GM12878 (cell line): ENCODE data around the gene ACTR1A. TPM values are rescaled to one million over a fixed set of nuclear protein-coding genes. Genes with fewer than 3 reads are reported as not detected.
A peak's percentile ranks its signal among the peaks of the same experiment; 100 is the strongest.

Source experiments
- ATAC-seq: fragments of 200-7000 bp; cut with Tn5 transposase; 3 replicates; pipeline ENCODE4 v1.9.1; 2020; ENCODE audit warnings: mild to moderate bottlenecking, moderate library complexity
- BruUV-seq: library from RNA; stranded (reverse); fragments of 400-500 nt; replicated peaks from 2 replicates; lab custom pipeline; 2021; lab: Mats Ljungman, UMichigan
- CTCF ChIA-PET: fragments of 300-600 bp; sonication (Branson Sonifier 250); formaldehyde crosslinking; extraction: SDS; loops from one replicate; lab custom pipeline; 2021; ENCODE audit warnings: inconsistent platforms; lab: Yijun Ruan, JAX
- POLR2A ChIA-PET: fragments of 350-600 bp; formaldehyde crosslinking; extraction: SDS; loops from one replicate; lab custom pipeline; 2021; ENCODE audit warnings: inconsistent platforms; lab: Charles Lee
- RAD21 ChIA-PET: fragments of 300-600 bp; sonication (Branson Sonifier 250); formaldehyde crosslinking; loops from one replicate; lab custom pipeline; 2023; ENCODE audit warnings: antibody characterized with exemption; ENCODE audit not compliant: unreplicated experiment; lab: Charles Lee
- SMC1A ChIA-PET: fragments of 300-600 bp; sonication (Branson Sonifier 250); formaldehyde crosslinking; loops from one replicate; lab custom pipeline; 2023; ENCODE audit not compliant: unreplicated experiment, uncharacterized antibody; lab: Charles Lee
- DNase-seq: peaks from one replicate; pipeline ENCODE4 v3.0.0-alpha.2; 2011; ENCODE audit warnings: low read depth, low spot score
- FAIRE-seq: peaks from 3 replicates; lab custom pipeline; 2011; peaks lifted over from hg19 to GRCh38; lab: Jason Lieb, UNC
- H2AFZ ChIP-seq: 2 replicates; pipeline ENCODE4 v1.6.0; 2011; ENCODE audit warnings: low read depth, low read length, control low read depth; ENCODE audit not compliant: control insufficient read depth
- H3K27ac ChIP-seq: 2 replicates; pipeline ENCODE4 v1.5.1; 2011; ENCODE audit warnings: control low read depth; ENCODE audit not compliant: control insufficient read depth, insufficient read depth
- H3K27me3 ChIP-seq, 2 experiments: replicated peaks in 1 of 2; 2 replicates each; pipeline versions ENCODE4 v1.6.0 to v1.6.1; 2011; ENCODE audit warnings: low read length in 1 of 2; ENCODE audit not compliant: control insufficient read depth in 2 of 2, insufficient read depth in 2 of 2
- H3K36me3 ChIP-seq, 2 experiments: 2 replicates each; pipeline ENCODE4 v1.5.1; 2011; ENCODE audit warnings: low read length in 1 of 2; ENCODE audit not compliant: control insufficient read depth in 2 of 2, insufficient read depth in 2 of 2
- H3K4me1 ChIP-seq: 2 replicates; pipeline ENCODE4 v1.6.1; 2011; ENCODE audit warnings: mild to moderate bottlenecking, low read length, moderate library complexity, mixed read lengths; ENCODE audit not compliant: control insufficient read depth, insufficient read depth
- H3K4me2 ChIP-seq: 2 replicates; pipeline ENCODE4 v1.6.0; 2011; ENCODE audit warnings: control low read depth; ENCODE audit not compliant: control insufficient read depth, insufficient read depth
- H3K4me3 ChIP-seq: fragments of 200-600 bp; sonication (generic); 2 replicates; pipeline ENCODE4 v1.5.1; 2016
- H3K79me2 ChIP-seq: 2 replicates; pipeline ENCODE4 v1.6.0; 2011; ENCODE audit warnings: low read length; ENCODE audit not compliant: control insufficient read depth, insufficient read depth
- H3K9ac ChIP-seq: 2 replicates; pipeline ENCODE4 v1.8.0; 2011; ENCODE audit warnings: low read length, control low read depth, mixed read lengths; ENCODE audit not compliant: control insufficient read depth, insufficient read depth
- H3K9me3 ChIP-seq: replicated peaks from 3 replicates; pipeline ENCODE4 v1.5.1; 2011; ENCODE audit warnings: mild to moderate bottlenecking, low read length; ENCODE audit not compliant: control insufficient read depth, insufficient read depth
- H4K20me1 ChIP-seq: 2 replicates; pipeline ENCODE4 v1.6.0; 2011; ENCODE audit not compliant: control insufficient read depth, insufficient read depth
- BCL3 ChIP-seq: IDR thresholded peaks from 2 replicates; pipeline ENCODE4 v1.6.1; 2011; ENCODE audit warnings: borderline replicate concordance, low read depth, mild to moderate bottlenecking, moderate library complexity, low read length; ENCODE audit not compliant: insufficient read depth, poor library complexity, severe bottlenecking
- HDGF ChIP-seq: fragments of 450-650 bp; IDR thresholded peaks from 2 replicates; pipeline ENCODE4 v1.6.1; 2016; ENCODE audit warnings: antibody characterized with exemption
- IRF4 ChIP-seq: IDR thresholded peaks from 2 replicates; pipeline ENCODE4 v1.6.1; 2011; ENCODE audit warnings: low read depth, low read length
- JUNB ChIP-seq: IDR thresholded peaks from 2 replicates; pipeline ENCODE4 v1.6.1; 2016; ENCODE audit warnings: antibody characterized with exemption, mild to moderate bottlenecking
- KDM1A ChIP-seq: fragments of 200-600 bp; sonication (generic); IDR thresholded peaks from 2 replicates; pipeline ENCODE4 v1.6.1; 2016; ENCODE audit warnings: borderline replicate concordance
- RBBP5 ChIP-seq: fragments of 200-600 bp; sonication (generic); conservative IDR thresholded peaks from 2 replicates; pipeline ENCODE4 v1.6.1; 2016
- RFX5 ChIP-seq: IDR thresholded peaks from 2 replicates; pipeline ENCODE4 v1.6.1; 2011; ENCODE audit warnings: low read depth, low read length, improper control_type of control experiment
- SMARCA5 ChIP-seq: fragments of 450-650 bp; IDR thresholded peaks from 2 replicates; pipeline ENCODE4 v1.6.1; 2017; ENCODE audit warnings: mild to moderate bottlenecking
- ZBTB11 ChIP-seq: fragments of 450-650 bp; formaldehyde crosslinking; IDR thresholded peaks from 2 replicates; pipeline ENCODE4 v1.5.0; 2022; ENCODE audit warnings: mild to moderate bottlenecking, missing genetic modification characterization
- WGBS: methylation state at CpG from one replicate; pipeline ENCODE4 v1.1.6; 2016; ENCODE audit warnings: low lambda C conversion rate; ENCODE audit not compliant: insufficient replicate concordance, insufficient coverage; ENCODE audit errors: missing lambda C conversion rate; 5-methylcytosine and 5-hydroxymethylcytosine counted together
- in situ Hi-C: fragments of 300-500 bp; cut with MboI; formaldehyde crosslinking; loops from 9 replicates; pipeline ENCODE4 v1.14.3; 2018; ENCODE audit warnings: mixed read lengths
- intact Hi-C: fragments of 100-400 bp; cut with micrococcal nuclease; formaldehyde crosslinking; loops from one replicate; pipeline ENCODE4 v1.14.2; 2022; ENCODE audit not compliant: unreplicated experiment
- polyA plus RNA-seq, 11 experiments: library from polyadenylated mRNA; depleted of rRNA in 4 of 11; unstranded in 6 of 11; stranded (reverse) in 5 of 11; fragments of >200 nt; fragmentation: Nextera tagmentation in 4 of 11; fragmentation: Illumina TruSeq in 1 of 11; extraction: Ambion mirVana in 4 of 11; extraction: Trizol in 1 of 11; gene quantifications; 1 replicate in 1 of 11; 2 replicates in 10 of 11; pipeline versions ENCODE4 v1.2.1 to v1.2.3, GENCODE V29; 2011 to 2016; ENCODE audit warnings: inconsistent platforms in 2 of 11, missing spikeins in 2 of 11, low read depth in 1 of 11
- total RNA-seq, 4 experiments: library from RNA; depleted of rRNA in 3 of 4; stranded (reverse); fragments of >200 nt in 3 of 4; fragmentation: Illumina TruSeq in 1 of 4; extraction: Trizol in 1 of 4; gene quantifications; 2 replicates each; pipeline versions ENCODE4 v1.2.1 to v1.2.3, GENCODE V29; 2013 to 2021
- TF ChIP-seq, protein P1 (sequence below): fragments of 150-350 bp; IDR thresholded peaks from 2 replicates; pipeline ENCODE4 v1.6.1; 2014; ENCODE audit warnings: mild to moderate bottlenecking, low read depth, low read length
- TF ChIP-seq, protein P2 (sequence below): fragments of 450-650 bp; IDR thresholded peaks from 2 replicates; pipeline ENCODE4 v1.6.1; 2014; ENCODE audit warnings: mild to moderate bottlenecking

Gene ACTR1A
- total and polyA plus RNA-seq, 10 of the 15 experiments (the other 5 are each of a cell fraction or from before 2014, with no cell fraction given): 43.0 to 110 (median 78.9) TPM

GRCh38 chr10:102436312-102436711, 66.2 kb downstream of the ACTR1A start:
- in situ Hi-C loops: no loop called here
- Histone ChIP-seq H3K9ac (peak overlapping the region; percentile 44), H3K27ac (peak overlapping the region; percentile 58), H3K79me2 (peaks cover 11% of the 10 kb centered on the region), H4K20me1 (no peaks in the 10 kb centered on the region), H3K27me3 (no peaks in the 10 kb centered on the region), H3K4me2 (peak overlapping the region; percentile 97), H2AFZ (no peak overlapping the region; the same call in none of the 2 replicates), H3K4me1 (peaks cover 22% of the 10 kb centered on the region), H3K9me3 (no peaks in the 10 kb centered on the region), H3K4me3 (peak overlapping the region; percentile 74; the same call in 1 of the 2 replicates), H3K36me3 (no peaks in the 10 kb centered on the region)
- DNase-seq: no peak
- ChIA-PET SMC1A (interaction anchor here (0.8 to 5.5 kb wide), 6 partner anchors 10 to 63 kb away, joined by 3 to 42 read pairs (median 4); partner anchors contain the start of genes C10orf95 and FBXL15), CTCF (interaction anchor here (0.7 to 2.4 kb wide), 6 partner anchors 13 to 206 kb away, joined by 3 to 7 read pairs (median 4); partner anchors contain the start of gene C10orf95), RAD21 (interaction anchor here (0.6 to 3.0 kb wide), 4 partner anchors 15 to 307 kb away, joined by 4 to 16 read pairs (median 8); partner anchors contain the start of genes C10orf95 and FBXL15), POLR2A (interaction anchor here (0.7 to 5.5 kb wide), 7 partner anchors 12 to 157 kb away, joined by 3 to 42 read pairs (median 13); partner anchors contain the start of genes ACTR1A, C10orf95, FBXL15 and NFKB2)
- 85% methylated on average over 6 of the region's 6 CpGs for WGBS
- ATAC-seq: no peak
- BruUV-seq: no TSS peak
- no peak for FAIRE-seq
- intact Hi-C loops: no loop called here
- TF ChIP-seq RBBP5 (no peak), SMARCA5 (no peak), ZBTB11 (CRISPR knock-in tag) (no peak), RFX5 (no peak), KDM1A (no peak), IRF4 (no peak), BCL3 (no peak), HDGF (no peak), JUNB (no peak)
- TF ChIP-seq, protein P1, sequence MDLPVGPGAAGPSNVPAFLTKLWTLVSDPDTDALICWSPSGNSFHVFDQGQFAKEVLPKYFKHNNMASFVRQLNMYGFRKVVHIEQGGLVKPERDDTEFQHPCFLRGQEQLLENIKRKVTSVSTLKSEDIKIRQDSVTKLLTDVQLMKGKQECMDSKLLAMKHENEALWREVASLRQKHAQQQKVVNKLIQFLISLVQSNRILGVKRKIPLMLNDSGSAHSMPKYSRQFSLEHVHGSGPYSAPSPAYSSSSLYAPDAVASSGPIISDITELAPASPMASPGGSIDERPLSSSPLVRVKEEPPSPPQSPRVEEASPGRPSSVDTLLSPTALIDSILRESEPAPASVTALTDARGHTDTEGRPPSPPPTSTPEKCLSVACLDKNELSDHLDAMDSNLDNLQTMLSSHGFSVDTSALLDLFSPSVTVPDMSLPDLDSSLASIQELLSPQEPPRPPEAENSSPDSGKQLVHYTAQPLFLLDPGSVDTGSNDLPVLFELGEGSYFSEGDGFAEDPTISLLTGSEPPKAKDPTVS: no peak
- TF ChIP-seq, protein P2, sequence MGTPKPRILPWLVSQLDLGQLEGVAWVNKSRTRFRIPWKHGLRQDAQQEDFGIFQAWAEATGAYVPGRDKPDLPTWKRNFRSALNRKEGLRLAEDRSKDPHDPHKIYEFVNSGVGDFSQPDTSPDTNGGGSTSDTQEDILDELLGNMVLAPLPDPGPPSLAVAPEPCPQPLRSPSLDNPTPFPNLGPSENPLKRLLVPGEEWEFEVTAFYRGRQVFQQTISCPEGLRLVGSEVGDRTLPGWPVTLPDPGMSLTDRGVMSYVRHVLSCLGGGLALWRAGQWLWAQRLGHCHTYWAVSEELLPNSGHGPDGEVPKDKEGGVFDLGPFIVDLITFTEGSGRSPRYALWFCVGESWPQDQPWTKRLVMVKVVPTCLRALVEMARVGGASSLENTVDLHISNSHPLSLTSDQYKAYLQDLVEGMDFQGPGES: no peak
